Measurements from ENCODE around the gene AGXT. TPM values are rescaled to one million over a fixed set of nuclear protein-coding genes. Genes with fewer than 3 reads are reported as not detected.

The AGXT gene
- total RNA-seq, 1 donor from 2014 or later = not detected

DNA sequence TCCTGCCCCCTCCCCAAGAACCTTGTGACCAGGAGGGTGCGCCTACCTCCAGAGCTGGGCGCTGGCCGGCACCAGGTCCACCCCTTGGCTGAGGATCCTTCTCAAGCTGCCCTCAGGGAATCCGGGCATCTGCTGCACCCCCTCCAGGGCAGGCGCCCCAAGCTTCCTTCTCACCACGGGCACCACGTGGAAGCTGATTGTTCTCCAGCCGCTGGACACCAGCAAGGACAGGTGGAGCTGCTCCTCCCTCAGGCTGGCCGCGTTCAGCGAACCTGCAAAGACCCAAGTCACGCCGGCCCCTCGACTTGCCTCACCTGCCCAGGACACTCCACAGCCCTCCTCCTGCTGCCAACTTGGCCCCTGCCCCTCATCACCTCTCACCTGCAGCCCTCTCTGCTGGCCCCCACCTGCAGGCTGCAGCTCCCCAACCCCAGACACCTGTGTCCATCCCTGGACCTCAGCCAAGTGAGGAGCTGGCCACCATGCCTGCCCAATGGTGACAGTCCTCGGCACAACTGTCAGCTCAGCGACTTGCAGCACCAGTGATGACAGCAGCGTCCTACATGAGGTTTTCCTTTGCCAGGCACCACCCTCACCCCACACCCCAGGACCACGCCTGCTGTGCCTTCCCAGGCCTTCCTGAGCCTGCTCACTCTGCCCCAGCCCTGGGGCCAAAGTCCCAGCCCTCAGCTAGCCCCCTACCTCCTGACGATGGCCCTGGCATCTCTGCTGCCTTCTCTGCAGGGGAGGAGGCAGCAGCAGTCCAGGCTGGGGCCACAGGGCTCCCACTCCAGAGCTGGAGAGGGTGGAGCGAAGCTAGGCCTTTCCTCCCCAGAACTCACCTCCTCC, 23.1 kb downstream of the AGXT start:
- Histone ChIP-seq H3K4me3 (no peak overlapping the region), H3K36me3 (no peaks in the 10 kb centered on the region), H3K9me3 (no peaks in the 10 kb centered on the region), H3K27me3 (no peaks in the 10 kb centered on the region), H3K27ac (no peak overlapping the region), H3K4me1 (no peaks in the 10 kb centered on the region)
- DNase-seq = no peak
- intact Hi-C loops (cut with DNase I) = no loop called here
- ATAC-seq = no peak
- TF ChIP-seq, protein P1, sequence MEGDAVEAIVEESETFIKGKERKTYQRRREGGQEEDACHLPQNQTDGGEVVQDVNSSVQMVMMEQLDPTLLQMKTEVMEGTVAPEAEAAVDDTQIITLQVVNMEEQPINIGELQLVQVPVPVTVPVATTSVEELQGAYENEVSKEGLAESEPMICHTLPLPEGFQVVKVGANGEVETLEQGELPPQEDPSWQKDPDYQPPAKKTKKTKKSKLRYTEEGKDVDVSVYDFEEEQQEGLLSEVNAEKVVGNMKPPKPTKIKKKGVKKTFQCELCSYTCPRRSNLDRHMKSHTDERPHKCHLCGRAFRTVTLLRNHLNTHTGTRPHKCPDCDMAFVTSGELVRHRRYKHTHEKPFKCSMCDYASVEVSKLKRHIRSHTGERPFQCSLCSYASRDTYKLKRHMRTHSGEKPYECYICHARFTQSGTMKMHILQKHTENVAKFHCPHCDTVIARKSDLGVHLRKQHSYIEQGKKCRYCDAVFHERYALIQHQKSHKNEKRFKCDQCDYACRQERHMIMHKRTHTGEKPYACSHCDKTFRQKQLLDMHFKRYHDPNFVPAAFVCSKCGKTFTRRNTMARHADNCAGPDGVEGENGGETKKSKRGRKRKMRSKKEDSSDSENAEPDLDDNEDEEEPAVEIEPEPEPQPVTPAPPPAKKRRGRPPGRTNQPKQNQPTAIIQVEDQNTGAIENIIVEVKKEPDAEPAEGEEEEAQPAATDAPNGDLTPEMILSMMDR (IDR thresholded peaks at IDR 0.05) = no peak

DNA sequence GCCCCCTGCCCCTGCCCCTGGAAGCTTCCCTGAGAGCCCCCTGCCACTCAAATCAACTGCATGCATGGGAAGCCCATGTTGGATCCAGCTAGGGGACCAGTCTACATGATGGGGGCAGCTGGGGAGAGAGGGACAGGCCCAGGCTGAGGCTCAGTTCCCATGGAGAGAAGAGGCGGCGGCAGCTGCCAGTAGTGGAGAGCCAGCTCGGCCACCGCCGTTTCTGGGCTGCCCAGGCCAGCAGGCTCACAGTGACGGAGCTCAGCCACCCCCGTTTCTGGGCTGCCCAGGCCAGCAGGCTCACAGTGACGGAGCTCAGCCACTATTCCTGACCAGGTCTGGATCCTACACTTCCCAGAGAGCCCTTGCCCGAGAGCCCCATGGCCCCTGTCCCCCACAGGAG, 23.7 kb downstream of the AGXT start:
- DNase-seq = no peak
- intact Hi-C loops (cut with DNase I) = no loop called here
- TF ChIP-seq, protein P1 (IDR thresholded peaks at IDR 0.05) = no peak
- no peak overlapping the region for H3K4me3 ChIP-seq
- peaks cover under 1% of the 10 kb centered on the region for H3K4me1 ChIP-seq
- H3K27ac ChIP-seq = no peak overlapping the region
- no peaks in the 10 kb centered on the region for H3K36me3 ChIP-seq
- no peaks in the 10 kb centered on the region for H3K27me3 ChIP-seq
- ATAC-seq = no peak
- no peaks in the 10 kb centered on the region for H3K9me3 ChIP-seq

DNA sequence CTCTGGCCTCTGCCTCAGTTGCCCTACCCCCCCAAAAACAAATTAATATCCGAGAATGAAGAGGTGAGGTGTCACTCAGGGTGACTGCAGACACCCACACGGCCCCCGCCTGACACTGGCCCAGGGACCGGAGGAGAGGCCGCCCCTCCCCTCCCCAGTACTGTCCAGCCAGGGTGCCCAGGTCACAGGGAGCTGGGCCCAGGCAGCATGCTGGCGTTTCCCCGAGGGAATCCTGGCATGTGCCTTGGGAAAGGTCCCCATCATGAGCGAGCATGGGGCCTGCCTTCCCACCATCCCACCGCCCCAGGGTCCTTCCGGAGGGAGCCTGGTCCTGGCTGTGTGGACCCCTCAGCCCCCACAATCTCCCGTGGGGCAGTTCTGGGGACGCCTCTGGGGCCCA, 24.3 kb downstream of the AGXT start:
- DNase-seq = no peak

DNA sequence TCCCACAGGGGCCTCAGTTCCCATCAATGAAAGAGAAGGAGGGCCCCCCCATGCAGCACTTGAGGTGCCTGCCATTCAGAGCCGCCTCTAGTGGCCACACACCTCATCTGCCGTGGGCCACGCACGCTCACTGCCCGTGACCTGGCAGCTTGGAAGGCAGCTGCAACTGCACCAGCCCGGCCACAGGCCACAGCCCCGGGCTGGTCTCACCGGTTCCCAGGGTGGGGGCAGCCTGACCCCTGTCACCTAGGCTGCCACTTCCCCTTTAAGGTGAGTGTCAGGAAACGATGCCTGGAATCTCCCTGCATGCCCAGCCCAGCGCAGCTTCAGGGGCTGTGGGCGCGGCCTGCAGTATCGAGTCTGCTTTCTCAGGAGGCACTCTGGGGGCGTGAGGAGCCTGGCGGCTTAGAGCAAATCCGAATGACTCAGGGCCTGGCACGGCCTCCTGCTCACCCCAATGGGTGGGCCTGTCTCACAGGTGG, 24.8 kb downstream of the AGXT start:
- DNase-seq = no peak
- intact Hi-C loops (cut with DNase I) = no loop called here
- H3K27me3 ChIP-seq = no peaks in the 10 kb centered on the region
- peak overlapping the region; percentile 6 for H3K4me3 ChIP-seq
- TF ChIP-seq, protein P1 (IDR thresholded peaks at IDR 0.05) = no peak
- H3K4me1 ChIP-seq = peaks cover 8% of the 10 kb centered on the region
- H3K9me3 ChIP-seq = no peaks in the 10 kb centered on the region
- no peak overlapping the region for H3K27ac ChIP-seq
- peak; percentile 5 for ATAC-seq
- H3K36me3 ChIP-seq = no peaks in the 10 kb centered on the region

More for the DNA sequence above, 24.3 kb downstream of the AGXT start:
- peaks cover 6% of the 10 kb centered on the region for H3K4me1 ChIP-seq
- TF ChIP-seq, protein P1 (IDR thresholded peaks at IDR 0.05) = no peak
- no peak overlapping the region for H3K4me3 ChIP-seq
- H3K27ac ChIP-seq = no peak overlapping the region
- H3K36me3 ChIP-seq = no peaks in the 10 kb centered on the region
- intact Hi-C loops (cut with DNase I) = no loop called here
- H3K27me3 ChIP-seq = no peaks in the 10 kb centered on the region
- no peaks in the 10 kb centered on the region for H3K9me3 ChIP-seq
- ATAC-seq = no peak

DNA sequence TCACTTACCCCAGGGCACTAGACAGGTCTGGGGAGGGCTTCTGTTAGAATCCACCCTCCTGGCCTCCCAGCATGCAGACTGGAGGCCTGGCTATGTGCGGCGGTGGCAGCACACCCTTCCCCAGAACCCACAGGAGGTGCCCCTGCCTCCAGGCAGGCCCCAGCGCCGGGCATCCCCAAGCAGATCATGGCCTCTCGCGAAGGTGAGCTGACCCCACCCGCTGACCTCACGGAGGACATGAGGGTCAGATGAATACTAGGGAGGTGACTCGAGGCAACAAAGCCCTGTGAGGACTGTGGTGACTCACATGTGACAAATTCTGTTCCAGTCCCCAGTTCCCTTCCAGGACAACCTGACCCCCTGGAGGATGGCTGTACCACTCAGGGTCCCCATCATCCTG, 25.4 kb downstream of the AGXT start:
- no peak overlapping the region for H3K27ac ChIP-seq
- TF ChIP-seq, protein P1 (IDR thresholded peaks at IDR 0.05) = no peak
- H3K4me3 ChIP-seq = peak overlapping the region; percentile 6

More for the DNA sequence above, 25.4 kb downstream of the AGXT start:
- H3K9me3 ChIP-seq = no peaks in the 10 kb centered on the region
- ATAC-seq = no peak
- peaks cover 8% of the 10 kb centered on the region for H3K4me1 ChIP-seq
- intact Hi-C loops (cut with DNase I) = no loop called here
- no peaks in the 10 kb centered on the region for H3K36me3 ChIP-seq
- no peak for DNase-seq
- H3K27me3 ChIP-seq = no peaks in the 10 kb centered on the region
